NCI-H2196 treated with DMSO at 0.1 percent for 48 hours (cell line): ENCODE measurements around the gene DGKB.

Experiments
- DNase-seq: peaks from one replicate; lab custom pipeline; 2025; ENCODE audit not compliant: unreplicated experiment; lab: John Stamatoyannopoulos, UW

DGKB gene

DNA sequence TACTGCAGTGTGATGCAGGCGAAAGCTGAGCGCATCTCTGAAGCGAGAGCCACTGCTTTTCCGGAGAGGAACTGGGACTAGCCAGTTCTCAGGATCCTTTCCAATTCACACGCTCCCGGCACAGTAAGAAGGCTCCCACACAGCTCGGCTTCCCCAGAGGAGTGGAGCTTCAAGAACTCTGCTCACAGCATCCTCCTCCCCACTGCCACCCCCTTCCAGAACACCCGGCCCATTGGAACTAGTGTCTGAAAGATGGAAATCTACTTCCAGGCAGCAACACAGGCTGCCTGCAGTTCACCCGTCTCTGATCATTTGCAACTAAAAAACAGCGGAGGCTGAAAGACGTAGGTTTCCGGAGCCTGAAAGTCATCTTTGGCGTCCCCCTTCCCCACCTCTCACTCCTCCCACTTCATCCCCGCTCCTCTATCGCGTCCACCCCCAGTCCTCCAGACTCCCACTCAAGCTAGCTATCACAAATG is at the start of gene DGKB:
TSS of gene DGKB (minus strand) at position 163 of the 479 bp plus-strand sequence.
- DNase-seq: no peak

DNA sequence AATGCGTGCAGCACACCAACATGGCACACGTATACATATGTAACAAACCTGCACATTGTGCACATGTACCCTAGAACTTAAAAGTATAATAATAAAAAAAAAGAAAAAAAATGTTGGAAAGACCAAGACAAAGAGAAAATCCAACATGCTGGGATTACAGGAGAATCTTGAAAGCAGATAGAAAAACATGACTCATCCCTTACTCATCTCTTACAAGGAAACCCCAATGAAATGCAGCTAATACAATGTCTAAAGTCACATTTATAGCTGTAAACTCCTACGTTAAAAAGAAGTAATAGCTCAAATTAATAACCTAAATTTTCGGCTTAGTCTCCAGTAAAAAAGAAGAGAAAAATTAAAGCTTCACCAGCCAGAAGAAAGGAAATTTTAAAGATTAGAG is 47.5 kb upstream of the DGKB start:
- DNase-seq: no peak

DNA sequence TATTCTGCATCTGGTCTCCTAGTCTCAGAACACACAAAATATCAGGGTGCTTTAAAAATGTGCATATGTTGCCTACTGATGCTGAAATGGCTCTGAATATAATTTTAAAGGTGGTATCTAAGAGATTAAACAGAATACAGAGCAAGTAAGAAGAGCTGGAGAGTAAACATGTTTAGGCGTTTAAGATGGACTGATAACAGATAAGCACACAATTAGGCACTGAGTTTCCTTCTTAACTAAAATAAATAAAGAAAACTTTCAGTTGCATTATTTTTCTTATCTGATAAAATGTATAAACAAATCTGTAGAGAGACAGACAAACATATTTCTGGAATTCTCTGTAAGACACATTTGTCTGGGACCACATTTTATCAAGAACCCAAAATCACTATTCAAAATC is 35.6 kb upstream of the DGKB start:
- no peak for DNase-seq

DNA sequence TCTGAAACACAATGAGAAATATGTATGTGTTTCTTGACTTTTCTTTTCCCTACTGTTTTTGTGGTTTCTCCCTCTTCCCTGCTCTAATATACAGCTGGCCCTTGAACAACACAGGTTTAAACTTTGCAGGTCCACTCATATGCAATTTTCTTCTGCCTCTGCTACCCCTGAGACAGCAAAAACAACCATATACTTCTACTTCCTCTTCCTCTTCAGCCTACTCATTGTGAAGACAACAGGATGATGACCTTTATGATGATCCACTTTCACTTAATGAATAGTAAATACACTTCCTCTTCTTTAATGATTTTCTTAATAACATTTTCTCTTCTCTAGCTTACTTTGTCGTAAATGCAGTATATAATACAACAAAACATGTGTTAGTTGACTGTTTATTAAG is 35.0 kb upstream of the DGKB start:
- DNase-seq: no peak

DNA sequence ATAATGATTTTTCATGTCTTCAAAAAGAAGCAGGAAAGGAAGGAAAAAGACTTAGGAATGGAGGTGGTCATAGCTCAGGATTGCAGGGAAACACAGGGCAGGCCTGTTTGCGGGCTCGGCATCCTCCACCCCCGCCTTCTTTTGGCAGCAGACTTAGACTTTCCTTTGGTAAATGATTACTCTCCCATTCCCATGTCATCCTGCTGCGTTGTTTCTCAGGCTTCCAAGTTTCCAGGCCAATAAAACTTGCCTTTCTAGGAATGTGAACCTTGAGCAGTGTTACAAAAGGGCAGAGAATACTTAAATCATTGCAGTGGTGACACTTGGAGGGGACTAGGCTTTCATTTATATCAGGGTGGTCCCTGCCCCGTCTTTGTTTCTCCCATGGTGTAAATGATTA is 34.0 kb upstream of the DGKB start:
- DNase-seq: no peak

DNA sequence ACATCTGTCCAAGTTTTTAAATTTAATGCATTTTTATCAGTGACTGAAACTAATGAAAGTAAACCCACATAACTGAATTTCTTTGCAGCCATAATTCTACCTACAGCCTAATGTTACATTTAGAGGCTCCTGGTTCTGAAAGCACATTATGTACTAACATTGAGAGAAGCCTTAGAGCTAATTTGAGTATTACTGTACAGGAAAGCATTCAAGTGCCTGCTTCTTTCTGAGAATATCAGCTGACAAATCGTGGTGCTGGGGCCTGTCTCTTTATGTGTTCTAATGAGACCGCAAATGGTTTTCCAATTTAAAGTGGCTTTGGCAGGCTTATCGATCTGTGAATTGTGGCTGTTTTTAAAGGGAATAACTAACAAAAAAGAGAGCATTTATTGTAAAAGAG is 32.3 kb upstream of the DGKB start:
- DNase-seq: no peak

DNA sequence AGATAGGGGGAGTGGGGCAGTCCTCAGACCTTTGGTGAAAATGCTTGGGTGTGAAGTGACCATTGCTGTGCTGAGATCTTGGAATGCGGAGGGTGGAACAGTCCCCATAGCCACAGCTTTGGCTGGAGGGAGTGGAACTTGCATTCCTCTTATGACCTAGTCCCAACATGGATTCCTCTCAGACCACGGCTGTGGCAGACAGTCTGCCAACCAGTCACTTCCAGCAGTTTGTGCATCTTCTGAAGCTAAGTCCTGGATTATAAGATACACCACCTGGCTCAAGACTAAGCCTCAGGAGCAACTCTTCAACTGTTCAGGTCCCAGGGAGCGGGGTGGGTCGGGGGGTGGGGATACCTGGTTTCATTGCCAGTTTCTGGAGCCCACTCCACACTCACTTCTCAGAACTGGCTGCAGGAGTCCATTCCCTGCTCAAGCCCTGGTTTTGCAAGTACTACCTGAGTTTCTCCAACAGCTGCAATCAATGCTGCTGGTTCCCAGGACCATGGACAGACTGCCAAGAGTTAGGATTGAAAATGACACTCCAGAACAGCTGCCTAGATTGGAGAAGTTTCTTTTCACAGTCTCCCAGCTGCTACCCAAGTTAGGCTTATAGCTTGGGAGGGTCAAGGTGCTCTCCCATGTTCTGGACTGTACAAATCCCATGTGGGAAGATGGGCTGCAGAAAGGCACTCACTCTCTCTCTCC is 29.1 kb upstream of the DGKB start:
- no peak for DNase-seq

DNA sequence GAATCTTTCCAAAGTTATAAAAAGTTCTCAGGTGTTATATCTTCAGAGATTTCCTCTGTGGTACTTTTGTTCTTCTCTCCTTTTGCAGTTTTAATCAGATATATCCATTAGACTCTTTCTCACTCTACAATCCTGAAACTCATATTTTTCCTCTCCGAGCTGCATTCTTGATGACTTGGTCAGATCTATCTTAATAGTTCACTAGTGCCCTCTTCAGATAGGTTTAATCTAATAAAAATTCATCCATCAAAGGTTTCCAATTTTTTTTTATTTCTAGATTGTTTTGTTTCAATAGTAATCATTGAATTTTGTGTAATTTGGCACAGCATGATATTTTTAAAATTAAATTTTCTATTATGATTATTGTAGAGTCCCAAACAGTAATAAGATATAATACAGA is 21.8 kb upstream of the DGKB start:
- no peak for DNase-seq

DNA sequence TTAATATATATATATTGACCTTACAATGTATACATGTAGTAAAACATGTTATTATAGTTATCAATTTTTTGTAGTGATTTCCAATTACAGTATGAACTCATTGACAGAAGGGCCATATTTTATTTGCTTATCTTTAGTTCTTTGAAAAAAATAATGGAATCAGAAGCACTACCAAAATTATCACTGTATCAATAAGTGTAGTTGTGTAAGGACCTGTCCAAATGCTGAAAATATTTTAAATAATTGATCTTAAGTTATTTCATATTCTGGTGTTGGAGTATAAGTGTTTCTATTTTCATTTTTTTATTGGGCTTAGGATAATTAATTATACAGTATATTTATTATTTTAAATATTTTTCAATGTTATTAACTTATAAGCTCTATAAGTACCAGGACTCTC is 8.5 kb upstream of the DGKB start:
- DNase-seq: no peak

DNA sequence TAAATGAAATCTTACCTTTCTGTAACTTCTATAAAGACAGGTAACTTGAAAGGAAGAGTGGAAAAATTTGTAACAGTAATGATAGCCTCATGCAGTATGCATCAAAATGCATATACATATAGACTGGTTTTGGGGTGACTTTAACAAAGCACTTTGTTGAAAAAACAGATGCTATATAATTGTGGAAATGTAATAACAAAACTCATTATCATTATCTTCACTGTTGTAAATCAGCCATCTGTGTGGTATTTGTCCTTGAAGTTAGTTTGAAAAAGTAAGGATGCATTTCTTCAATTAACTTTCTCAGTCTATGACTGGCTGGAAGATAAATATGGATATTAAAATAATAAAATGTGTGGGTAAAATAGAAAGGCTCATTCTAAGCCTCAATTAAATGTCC is 6.1 kb upstream of the DGKB start:
- DNase-seq: no peak

DNA sequence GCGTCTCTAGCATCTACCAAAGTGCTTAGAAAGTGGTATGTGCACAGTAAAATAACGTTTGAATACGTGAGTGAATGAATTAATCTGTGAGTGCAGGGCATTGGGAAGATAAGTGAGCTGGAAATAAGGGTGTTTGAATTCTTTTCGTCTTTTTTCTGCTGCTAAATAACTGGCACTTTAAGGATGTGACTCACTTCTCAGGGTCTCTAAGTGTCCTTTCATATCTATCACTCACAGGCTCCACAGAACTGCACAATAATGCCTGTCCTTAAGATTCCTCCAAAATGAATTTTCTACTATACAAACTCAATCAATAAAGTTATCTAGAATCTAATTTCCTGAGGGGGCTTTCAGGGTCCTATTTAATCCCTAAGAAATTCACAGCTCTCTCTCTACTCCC is 3.2 kb upstream of the DGKB start:
- DNase-seq: no peak

DNA sequence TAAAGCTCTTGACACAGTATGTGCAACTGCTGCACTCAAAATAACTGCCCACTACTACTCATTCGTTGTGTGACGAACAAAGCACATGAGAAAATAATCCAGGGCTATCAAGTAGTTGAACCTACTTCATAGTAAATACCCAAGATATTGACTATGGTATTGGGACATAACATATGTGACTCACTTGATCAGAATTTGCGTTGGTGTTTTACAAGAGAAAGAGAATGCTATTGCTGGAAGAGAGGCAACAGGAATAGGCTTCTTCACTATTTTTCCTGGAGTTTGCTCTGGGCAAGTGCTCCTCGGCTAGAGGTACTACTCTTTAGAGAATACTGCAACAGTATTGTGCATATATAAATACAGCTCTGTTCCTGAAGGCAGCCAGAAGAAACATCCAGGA is 2.5 kb downstream of the DGKB start:
- DNase-seq: no peak

DNA sequence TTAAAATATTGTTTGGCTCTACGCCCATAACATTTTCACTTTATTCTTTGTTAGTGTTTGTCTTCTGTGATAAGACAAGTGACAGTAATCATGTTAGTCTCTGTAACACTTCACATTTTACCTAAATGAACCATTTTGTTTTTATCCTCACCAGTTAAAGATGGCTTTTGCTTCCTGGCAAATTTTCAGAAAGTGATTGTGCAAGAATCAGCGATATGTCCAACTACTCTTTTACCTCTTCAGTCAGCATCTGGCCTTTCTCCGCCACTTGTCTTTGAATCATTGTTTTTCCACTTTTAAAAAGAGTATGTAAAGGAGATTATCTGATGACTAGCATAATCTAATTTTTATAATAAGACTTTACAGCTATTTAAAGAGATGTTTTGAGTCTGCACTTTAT is 3.5 kb downstream of the DGKB start:
- no peak for DNase-seq

DNA sequence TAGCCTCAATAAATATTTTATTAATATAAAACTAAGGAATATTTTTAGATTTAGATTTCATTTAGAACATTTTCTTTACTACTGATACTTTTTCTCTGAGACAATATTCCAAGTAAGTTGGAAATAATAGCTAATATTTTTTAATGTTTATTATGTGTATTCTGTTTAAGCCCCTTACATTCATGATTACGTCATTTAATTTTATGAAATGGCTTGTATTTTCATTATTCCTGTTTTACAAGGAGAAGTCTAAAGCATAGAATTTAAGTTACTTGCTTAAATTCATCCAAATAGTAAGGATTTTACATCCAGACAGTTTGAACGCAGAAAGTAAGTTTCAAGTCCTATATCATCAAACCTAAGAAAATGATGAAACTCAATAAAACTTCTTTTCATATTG is 6.1 kb downstream of the DGKB start:
- no peak for DNase-seq

DNA sequence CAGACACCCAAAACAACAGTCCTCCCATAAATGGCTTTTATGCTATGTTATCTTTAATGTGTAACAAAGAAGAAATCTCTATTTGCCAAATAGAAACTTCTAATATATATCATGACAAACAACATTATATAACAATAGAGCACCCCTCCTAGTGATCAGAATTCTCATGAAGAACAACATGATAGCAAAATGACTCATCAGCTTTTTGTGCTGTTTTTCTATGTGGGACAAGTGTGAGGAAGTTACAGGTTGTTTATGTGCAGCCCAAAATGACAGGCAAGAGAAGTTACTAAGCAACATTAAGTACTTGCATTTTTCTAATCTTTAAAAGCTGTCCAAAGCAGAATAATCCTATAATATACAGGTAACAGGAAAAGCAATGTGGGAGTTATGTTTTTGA is 7.7 kb downstream of the DGKB start:
- DNase-seq: no peak

DNA sequence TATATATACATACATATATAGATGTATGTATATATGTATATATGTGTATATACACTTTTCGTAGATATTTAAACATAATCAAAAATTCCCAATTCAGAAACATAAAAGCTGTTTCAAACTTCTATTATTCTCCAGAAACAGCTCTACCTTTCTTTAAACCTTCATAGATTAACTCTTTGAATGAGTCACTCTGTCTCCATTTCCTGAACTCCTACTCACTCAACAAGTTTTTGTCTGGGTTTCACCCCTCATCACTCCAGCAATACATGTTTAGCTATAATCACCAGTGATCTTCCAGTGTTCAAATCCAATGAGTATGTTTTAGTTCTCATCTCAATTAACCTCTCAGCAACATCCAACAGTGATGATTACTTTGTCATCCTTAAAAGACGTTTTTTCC is 9.6 kb downstream of the DGKB start:
- no peak for DNase-seq

DNA sequence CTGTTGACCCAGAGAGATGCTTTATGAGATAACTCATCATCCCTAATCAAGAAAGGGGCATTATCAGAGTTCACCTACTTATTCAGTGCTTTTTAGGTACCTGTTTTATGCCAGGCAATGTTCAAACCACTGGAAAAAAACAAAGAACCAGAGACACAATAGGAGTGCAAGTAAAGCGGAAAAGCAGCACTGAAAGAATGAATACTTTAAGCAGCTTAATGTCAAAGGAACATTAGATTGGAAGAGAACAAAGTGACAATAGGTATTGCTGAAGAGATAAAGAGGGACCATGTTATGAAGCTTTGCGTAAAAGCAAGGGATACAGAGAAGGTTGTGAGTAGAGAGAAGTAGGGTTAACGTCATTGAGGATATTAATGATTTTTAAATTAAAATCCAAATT is 11.3 kb downstream of the DGKB start:
- no peak for DNase-seq

DNA sequence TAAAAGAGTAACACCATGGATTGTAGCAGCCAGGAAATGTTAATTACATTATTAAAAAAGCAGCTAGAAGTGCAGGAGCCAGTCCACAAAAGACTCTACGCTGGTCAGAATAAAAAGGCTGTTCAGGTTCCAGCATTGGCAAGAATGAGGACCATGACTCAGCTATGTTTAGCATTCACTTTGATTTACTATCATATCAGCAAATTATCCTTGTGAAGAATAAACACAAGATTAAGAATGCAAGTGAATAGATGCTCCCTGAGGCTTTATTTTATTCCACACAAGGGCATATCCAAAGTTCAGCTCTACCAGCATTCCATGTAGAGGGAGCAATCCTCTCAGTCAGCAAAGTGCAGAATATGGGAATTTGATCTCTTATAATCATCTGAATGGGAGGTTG is 13.6 kb downstream of the DGKB start:
- DNase-seq: no peak

DNA sequence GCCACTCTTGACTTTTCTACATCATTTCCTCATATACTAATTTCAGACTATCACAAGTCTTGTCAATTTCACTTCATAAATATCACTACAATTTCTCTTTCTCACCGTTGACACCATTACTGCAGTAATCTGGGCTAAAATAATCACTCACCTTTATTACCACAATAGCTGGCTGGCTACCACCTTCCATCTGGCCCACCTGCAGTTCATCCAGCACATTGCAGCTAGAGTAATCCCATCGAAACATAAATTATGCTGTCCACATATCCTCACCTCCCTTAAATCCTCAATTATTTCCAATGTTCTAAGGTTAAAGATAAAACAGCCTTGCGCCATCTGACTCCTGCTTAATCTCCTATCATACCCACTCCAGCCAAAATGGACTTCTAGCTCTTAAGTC is 16.0 kb downstream of the DGKB start:
- DNase-seq: no peak

DNA sequence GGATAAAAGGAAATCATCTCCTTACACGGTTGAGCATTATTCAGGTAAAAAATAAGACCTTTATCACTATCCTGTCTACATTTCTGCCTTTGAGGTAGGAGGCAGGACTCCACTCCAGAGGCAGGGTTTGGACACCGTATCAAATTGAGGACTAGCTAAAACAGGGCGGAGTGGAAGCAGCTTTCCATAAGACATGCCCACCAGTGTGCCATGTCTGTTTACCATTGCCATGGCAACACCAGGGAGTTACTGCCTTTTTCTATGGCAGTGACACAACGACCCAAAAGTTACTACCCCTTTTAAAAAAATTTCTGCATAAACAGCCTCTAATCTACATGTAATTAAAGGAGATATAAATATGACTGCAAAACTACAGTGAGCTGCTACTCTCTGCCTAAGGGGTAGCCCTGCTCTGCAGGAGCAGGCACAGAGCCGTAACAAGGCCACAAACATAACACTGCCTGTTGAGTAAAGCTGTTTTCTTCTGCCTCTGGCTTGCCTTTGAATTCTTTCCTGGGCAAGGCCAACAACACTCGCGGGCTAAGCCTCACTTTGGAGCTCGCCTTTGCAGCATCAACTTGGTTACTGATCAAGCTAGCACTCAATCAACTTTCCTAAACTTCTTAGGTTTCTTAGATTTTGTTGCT is 26.5 kb downstream of the DGKB start:
- DNase-seq: no peak

DNA sequence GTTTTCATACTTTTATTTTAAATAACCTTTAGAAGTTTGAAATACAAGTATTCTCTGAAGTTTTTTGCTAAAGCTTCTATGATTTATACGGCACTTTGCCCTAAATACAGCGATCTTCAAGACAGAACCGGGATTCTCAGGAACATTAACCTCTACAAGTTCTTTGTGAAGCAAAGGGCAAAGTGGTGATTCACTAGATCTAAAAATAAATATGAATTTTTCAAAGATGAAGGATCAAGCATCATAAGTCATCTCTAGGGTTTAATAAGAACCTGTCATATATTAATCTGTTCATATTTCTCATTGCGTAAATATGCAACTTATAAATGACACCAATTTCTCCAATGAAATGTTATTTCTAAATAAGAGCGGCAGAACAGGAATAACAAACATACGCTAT is 30.7 kb downstream of the DGKB start:
- DNase-seq: no peak

DNA sequence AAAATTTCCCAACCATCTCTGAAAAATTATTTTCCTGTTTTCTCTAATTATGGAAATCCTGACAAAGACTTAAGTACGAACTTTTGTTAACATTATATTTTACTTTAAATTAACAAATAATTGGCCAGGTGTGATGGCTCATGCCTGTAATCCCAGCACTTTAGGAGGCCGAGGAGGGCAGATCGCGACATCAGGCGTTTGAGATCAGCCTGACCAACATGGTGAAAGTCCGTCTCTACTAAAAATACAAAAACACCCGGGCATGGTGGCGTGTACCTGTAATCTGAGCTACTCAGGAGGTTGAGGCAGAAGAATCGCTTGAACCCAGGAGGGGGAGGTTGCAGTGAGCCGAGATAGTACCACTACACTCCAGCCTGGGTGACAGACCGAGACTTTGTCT is 32.2 kb downstream of the DGKB start:
- DNase-seq: no peak

DNA sequence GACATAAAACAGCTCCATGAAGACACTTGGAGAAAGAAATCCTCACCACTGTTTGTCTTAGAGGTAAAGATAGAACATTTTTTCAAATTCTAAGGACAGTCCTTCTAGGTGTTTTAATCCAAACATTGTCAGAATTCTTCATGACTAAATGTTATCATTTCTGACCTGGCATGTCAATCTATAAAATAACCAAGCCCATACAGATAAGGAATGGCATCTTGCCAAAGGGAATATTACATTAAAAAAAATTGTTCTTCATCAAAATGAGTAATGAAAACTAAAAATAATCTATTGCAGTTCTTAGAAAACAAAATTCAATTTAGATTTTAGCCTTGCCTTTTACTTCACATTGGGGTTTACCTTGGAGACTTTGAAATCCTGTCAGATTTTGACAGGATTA is 33.6 kb downstream of the DGKB start:
- no peak for DNase-seq
